Activated CD4-positive, alpha-beta T cell treated with anti-CD3 and anti-CD28 coated beads, Interleukin-2, amount 10 ng/mL, durations not matched to agents 7 days and 5 days (primary cell): ENCODE measurements around the gene MAPT. TPM values are rescaled to one million over a fixed set of nuclear protein-coding genes. Genes with fewer than 3 reads are reported as not detected.

Experiments used
- CTCF ChIA-PET: fragments of 350-600 bp; sonication (Branson Sonifier 250); formaldehyde crosslinking; loops from one replicate; lab custom pipeline; 2021; ENCODE audit warnings: antibody characterized with exemption; lab: Charles Lee
- POLR2A ChIA-PET: fragments of 350-600 bp; sonication (Branson Sonifier 250); formaldehyde crosslinking; loops from one replicate; lab custom pipeline; 2021; ENCODE audit warnings: antibody characterized with exemption; lab: Charles Lee
- DNase-seq: peaks from one replicate; pipeline ENCODE4 v3.0.0-alpha.2; 2020
- H3K27ac Mint-ChIP-seq: one replicate; pipeline ENCODE4 v1.8.0; 2021; ENCODE audit warnings: mild to moderate bottlenecking, moderate library complexity, mixed read lengths
- H3K27me3 Mint-ChIP-seq: one replicate; pipeline ENCODE4 v1.8.0; 2021; ENCODE audit warnings: mixed read lengths
- H3K36me3 Mint-ChIP-seq: one replicate; pipeline ENCODE4 v1.8.0; 2021; ENCODE audit warnings: low read depth, mixed read lengths
- H3K4me1 Mint-ChIP-seq: one replicate; pipeline ENCODE4 v1.8.0; 2021; ENCODE audit warnings: mixed read lengths
- H3K4me3 Mint-ChIP-seq: one replicate; pipeline ENCODE4 v1.8.0; 2021; ENCODE audit warnings: mild to moderate bottlenecking, moderate library complexity, mixed read lengths
- H3K9me3 Mint-ChIP-seq: one replicate; pipeline ENCODE4 v1.8.0; 2021; ENCODE audit warnings: mixed read lengths
- total RNA-seq, 2 experiments: library from RNA; stranded (reverse); gene quantifications; one replicate each; pipeline ENCODE4 v1.2.3, GENCODE V29; 2021

Gene MAPT
- total RNA-seq, 2 experiments from 2014 or later = 0.12 to 0.46 TPM

DNA sequence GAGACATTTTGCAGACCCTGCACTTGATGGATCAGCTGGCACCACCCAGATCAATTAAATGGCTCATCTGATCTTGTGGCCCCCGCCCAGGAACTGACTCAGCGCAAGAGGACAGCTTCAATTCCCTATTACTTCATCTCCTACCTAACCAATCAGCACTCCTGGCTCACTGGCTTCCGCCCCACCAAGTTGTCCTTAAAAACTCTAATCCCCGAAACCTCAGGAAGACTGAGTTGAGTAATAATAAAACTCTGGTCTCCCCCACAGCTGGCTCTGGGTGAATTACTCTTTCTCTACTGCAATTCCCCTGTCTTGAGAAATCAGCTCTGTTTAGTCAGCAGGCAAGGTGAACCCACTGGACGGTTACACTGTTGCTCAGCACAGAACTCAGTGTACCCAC, 26.1 kb upstream of the MAPT start:
- H3K4me3 Mint-ChIP-seq = no peak overlapping the region
- no peaks in the 10 kb centered on the region for H3K36me3 Mint-ChIP-seq
- peaks cover 12% of the 10 kb centered on the region for H3K27me3 Mint-ChIP-seq
- ChIA-PET POLR2A (no interaction called here), CTCF (no interaction called here)
- H3K27ac Mint-ChIP-seq = no peak overlapping the region
- DNase-seq = no peak
- H3K4me1 Mint-ChIP-seq = peaks cover 9% of the 10 kb centered on the region
- no peaks in the 10 kb centered on the region for H3K9me3 Mint-ChIP-seq

DNA sequence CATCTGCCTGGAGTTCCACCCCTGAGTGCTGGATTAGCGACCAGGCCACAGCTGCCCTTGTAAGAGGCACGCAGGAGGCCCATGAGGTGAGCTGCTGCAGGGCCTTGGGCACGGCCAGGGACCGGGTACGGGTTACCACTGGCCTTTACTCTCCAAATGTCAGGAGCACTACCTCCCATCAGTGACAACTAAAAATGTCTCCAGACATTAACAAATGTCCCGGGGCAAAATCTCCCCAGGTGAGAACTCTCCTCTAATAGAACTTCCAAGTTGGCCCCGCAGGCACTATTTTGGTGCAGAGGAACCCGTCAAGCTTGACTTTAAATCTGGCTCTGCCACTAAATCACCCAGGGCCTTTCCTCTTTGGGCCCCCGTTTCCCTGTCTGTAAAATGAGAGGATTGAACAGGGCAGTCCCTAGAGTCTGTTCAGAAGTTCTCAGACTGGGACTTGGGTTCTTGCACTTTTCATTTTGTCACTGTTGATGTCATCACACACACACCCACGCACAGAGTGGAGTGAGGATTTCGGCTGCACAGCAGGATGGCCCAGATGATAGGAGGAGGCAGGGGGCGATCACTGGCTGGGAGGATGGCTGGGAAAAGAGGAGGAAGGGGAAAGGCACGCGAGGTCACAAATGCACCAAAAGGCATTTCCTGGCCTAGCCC, 24.5 kb upstream of the MAPT start:
- Mint-ChIP-seq H3K27ac (no peak overlapping the region), H3K9me3 (no peaks in the 10 kb centered on the region), H3K4me3 (no peak overlapping the region), H3K4me1 (peaks cover 7% of the 10 kb centered on the region), H3K36me3 (no peaks in the 10 kb centered on the region), H3K27me3 (peaks cover 8% of the 10 kb centered on the region)
- CTCF ChIA-PET = interaction anchor here (1.0 kb wide), 1 partner anchor 10 kb away, joined by 3 read pairs; no protein-coding TSS in a partner anchor
- DNase-seq = no peak
- POLR2A ChIA-PET = no interaction called here

DNA sequence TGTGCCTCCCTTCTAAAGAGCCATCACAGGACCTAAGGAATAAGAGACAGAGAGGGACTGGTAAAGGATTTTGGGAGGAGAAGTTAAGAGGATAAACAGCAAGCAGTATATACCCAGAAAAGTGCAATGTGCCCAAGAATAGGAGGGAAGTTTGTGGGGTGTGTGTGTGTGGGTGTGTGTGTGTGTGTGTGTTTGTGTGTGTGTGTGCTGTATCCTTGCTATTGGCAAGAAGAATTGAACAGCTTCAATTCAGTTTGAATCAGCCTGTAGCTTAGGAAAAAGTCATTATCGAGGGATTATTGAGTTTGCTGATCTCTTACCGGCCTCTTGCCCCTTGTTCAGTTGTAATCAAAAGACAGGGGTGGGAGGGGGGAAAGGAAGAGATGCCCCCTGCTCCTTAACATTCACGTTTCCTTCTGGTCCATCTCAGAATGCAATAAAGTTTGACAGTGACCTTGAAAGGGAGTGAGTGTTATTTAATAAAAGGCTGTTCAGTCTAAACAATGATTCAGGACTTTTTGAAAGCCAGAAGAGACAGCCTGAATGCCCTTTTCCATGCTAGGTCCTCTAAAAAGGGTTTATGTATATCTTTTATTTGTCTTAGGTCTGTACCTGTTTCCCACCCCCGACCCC, 23.9 kb upstream of the MAPT start:
- peaks cover 5% of the 10 kb centered on the region for H3K27me3 Mint-ChIP-seq
- DNase-seq = no peak
- H3K36me3 Mint-ChIP-seq = no peaks in the 10 kb centered on the region
- CTCF ChIA-PET = no interaction called here
- POLR2A ChIA-PET = no interaction called here
- peaks cover 7% of the 10 kb centered on the region for H3K4me1 Mint-ChIP-seq
- H3K27ac Mint-ChIP-seq = no peak overlapping the region
- no peaks in the 10 kb centered on the region for H3K9me3 Mint-ChIP-seq
- no peak overlapping the region for H3K4me3 Mint-ChIP-seq

DNA sequence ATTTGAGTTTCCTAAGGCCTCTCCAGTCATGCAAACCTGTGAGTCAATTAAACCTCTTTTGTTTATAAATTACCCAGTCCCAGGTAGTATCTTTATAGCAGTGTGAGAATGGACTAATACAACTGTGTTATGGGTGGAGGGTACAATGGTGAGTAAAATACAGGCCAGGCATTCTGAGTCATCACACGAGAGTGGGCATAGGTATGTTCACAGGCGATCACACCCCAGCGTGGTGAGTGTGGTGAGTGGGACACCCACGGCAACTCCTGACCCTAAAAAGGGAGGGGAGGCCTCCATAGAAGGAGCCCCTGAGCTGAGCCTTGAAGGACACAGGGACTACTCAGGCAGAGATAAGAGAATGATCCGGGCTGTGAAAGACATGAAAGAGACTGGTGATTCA, 22.6 kb upstream of the MAPT start:
- Mint-ChIP-seq H3K27ac (no peak overlapping the region), H3K27me3 (peaks cover 4% of the 10 kb centered on the region), H3K36me3 (no peaks in the 10 kb centered on the region), H3K4me1 (peaks cover 7% of the 10 kb centered on the region), H3K4me3 (no peak overlapping the region), H3K9me3 (no peaks in the 10 kb centered on the region)
- DNase-seq = no peak
- POLR2A ChIA-PET = no interaction called here
- CTCF ChIA-PET = no interaction called here

DNA sequence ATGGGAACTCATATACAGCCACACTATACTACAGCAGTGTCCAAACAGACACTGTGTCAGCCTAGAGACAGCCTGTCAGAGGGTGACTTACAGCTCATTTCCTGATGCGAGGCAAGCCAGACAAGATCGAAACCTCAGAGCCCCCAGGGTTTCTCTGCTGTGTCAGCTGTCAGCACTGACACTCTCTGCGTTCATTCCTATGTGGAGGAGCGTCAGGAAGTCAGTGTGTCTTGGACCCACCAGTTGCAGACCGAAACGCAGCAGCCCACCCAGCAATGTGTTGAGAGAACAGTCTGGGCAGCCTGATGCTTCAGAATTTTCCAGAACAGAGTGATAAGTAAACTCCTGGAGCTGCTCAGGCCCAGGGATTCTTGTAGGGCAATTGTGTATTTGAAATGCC, 20.6 kb upstream of the MAPT start:
- POLR2A ChIA-PET = interaction anchor here (0.7 kb wide), 1 partner anchor 196 kb away, joined by 6 read pairs; no protein-coding TSS in a partner anchor
- Mint-ChIP-seq H3K9me3 (no peaks in the 10 kb centered on the region), H3K27me3 (peaks cover 8% of the 10 kb centered on the region), H3K27ac (peak overlapping the region; percentile 65), H3K4me3 (no peak overlapping the region), H3K4me1 (peaks cover 7% of the 10 kb centered on the region), H3K36me3 (no peaks in the 10 kb centered on the region)
- CTCF ChIA-PET = interaction anchor here (0.6 to 1.4 kb wide), 3 partner anchors 9 to 43 kb away, joined by 3 read pairs; no protein-coding TSS in a partner anchor
- DNase-seq = peak; percentile 29

DNA sequence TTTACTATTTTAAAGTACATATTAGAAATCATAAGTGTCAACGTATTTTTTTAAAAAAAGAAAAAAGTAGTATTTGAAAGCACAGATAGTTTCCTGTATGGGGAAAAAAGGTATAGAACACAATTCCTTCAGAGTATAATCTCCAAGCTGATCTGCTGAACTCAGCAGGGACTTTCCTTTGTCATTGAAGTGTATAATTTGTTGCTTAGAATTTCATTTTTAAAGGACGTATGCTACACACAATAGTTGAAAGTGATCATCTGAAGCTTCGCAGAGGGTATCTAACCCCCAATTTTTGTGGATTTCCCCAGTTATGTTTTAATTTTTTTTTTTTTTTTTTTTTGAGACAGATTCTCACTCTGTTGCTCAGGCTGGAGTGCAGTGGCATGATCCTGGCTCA, 20.2 kb upstream of the MAPT start:
- Mint-ChIP-seq H3K4me3 (no peak overlapping the region), H3K27me3 (peaks cover 8% of the 10 kb centered on the region), H3K27ac (no peak overlapping the region), H3K36me3 (no peaks in the 10 kb centered on the region), H3K4me1 (peaks cover 7% of the 10 kb centered on the region), H3K9me3 (no peaks in the 10 kb centered on the region)
- ChIA-PET POLR2A (interaction anchor here (0.7 kb wide), 1 partner anchor 196 kb away, joined by 6 read pairs; no protein-coding TSS in a partner anchor), CTCF (interaction anchor here (0.6 to 1.1 kb wide), 2 partner anchors 22 to 43 kb away, joined by 3 read pairs; no protein-coding TSS in a partner anchor)
- DNase-seq = no peak

DNA sequence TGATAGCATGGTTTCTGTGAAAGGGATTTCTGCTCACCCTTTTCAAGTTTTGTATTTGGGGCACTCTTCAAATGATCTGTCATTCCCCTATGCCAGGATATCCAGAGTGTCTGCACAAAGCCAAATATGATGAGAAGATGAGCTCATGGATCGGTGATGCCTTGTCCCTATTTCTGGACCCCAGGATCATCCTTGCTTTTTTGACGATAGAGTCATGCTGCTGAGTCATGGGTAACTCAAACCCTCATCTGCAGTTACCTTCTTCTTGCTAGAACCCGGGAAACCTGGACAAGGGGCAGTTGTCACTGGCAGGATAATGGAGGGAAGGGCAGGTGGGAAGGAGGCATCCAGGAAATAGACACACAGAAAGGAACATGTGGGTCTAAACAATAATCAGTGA, 17.8 kb upstream of the MAPT start:
- peaks cover 7% of the 10 kb centered on the region for H3K4me1 Mint-ChIP-seq
- H3K36me3 Mint-ChIP-seq = no peaks in the 10 kb centered on the region
- ChIA-PET CTCF (no interaction called here), POLR2A (no interaction called here)
- peaks cover 8% of the 10 kb centered on the region for H3K27me3 Mint-ChIP-seq
- DNase-seq = no peak
- no peak overlapping the region for H3K27ac Mint-ChIP-seq
- H3K9me3 Mint-ChIP-seq = no peaks in the 10 kb centered on the region
- H3K4me3 Mint-ChIP-seq = no peak overlapping the region

DNA sequence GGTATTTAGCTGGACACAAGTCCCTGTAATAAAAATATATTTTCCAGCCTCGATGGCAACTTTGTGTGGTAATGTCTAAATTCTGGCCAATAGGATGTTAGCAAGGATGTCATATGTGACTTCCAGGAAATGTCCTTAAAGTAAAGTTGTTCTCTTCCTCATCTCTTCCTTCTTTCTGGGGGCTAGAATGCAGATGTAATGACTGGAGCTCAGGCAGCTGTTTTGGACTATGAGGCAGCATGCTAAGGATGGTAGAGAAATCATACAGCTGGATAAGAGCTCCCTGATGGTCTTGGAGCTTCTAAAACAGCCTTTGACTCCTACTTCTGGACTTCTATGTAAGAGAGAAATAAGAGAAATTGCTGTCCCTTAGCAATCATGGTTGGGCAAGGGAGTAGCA, 16.9 kb upstream of the MAPT start:
- no peak for DNase-seq
- peaks cover 8% of the 10 kb centered on the region for H3K4me1 Mint-ChIP-seq
- CTCF ChIA-PET = no interaction called here
- H3K36me3 Mint-ChIP-seq = no peaks in the 10 kb centered on the region
- H3K27me3 Mint-ChIP-seq = peaks cover 8% of the 10 kb centered on the region
- POLR2A ChIA-PET = no interaction called here
- H3K4me3 Mint-ChIP-seq = no peak overlapping the region
- H3K27ac Mint-ChIP-seq = no peak overlapping the region
- H3K9me3 Mint-ChIP-seq = no peaks in the 10 kb centered on the region

DNA sequence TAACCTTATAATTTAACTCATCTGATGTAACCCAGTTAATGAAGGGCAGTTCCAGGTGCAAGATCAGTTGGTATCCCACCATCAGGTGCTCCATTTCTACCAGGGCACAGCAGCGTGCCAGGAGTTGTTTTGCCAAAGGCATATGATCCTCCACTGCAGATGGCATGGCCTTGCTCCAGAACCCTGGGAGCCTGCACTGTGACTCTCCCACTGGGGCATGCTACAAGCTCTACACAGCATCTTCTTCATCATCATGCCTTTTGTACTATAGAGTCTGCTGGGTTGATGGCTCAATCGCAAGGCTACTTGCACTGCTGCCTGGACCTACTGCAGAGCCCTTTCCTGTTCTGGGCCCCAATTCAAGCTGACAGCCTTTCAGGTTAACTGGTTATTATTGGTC, 11.3 kb upstream of the MAPT start:
- no peaks in the 10 kb centered on the region for H3K36me3 Mint-ChIP-seq
- ChIA-PET CTCF (no interaction called here), POLR2A (no interaction called here)
- H3K9me3 Mint-ChIP-seq = no peaks in the 10 kb centered on the region
- H3K4me1 Mint-ChIP-seq = peaks cover 3% of the 10 kb centered on the region
- H3K27me3 Mint-ChIP-seq = no peaks in the 10 kb centered on the region
- no peak overlapping the region for H3K27ac Mint-ChIP-seq
- no peak for DNase-seq
- no peak overlapping the region for H3K4me3 Mint-ChIP-seq

DNA sequence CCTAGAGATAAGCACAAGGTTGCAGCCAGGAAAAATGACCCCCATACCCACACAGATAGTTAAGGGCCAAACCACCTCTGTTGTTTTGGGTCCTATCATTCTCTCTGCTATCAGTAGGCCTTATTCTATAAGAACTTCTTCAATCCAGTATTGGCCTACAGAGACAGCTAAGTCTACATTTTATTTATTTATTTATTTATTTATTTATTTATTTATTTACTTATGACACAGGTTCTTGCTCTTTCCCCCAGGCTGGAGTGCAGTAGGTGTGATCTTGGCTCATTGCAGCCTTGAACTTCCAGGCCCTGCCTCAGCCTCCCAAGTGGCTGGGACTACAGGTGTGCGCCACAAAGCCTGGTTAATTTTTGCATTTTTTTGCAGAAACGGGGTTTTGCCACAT, 7.5 kb upstream of the MAPT start:
- H3K4me3 Mint-ChIP-seq = no peak overlapping the region
- peaks cover 12% of the 10 kb centered on the region for H3K27me3 Mint-ChIP-seq
- DNase-seq = no peak
- H3K9me3 Mint-ChIP-seq = no peaks in the 10 kb centered on the region
- ChIA-PET CTCF (no interaction called here), POLR2A (no interaction called here)
- peaks cover 3% of the 10 kb centered on the region for H3K4me1 Mint-ChIP-seq
- H3K36me3 Mint-ChIP-seq = no peaks in the 10 kb centered on the region
- H3K27ac Mint-ChIP-seq = no peak overlapping the region

DNA sequence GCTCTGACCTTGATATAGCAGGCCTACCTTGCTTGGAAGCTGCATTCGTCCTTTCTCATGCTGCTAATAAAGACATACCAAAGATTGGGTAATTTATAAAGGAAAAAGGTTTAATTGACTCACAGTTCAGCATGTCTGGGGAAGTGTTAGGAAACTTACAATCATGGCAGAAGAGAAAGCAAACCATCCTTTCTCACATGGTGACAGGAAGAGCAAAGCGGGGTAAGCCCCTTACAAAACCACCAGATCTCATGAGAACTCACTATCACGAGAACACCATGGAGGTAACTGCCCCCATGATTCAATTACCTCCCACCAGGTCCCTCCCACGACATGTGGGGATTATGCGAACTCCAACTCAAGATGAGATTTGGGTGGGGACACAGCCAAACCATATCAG, 6.0 kb upstream of the MAPT start:
- peaks cover 21% of the 10 kb centered on the region for H3K27me3 Mint-ChIP-seq
- no peaks in the 10 kb centered on the region for H3K4me1 Mint-ChIP-seq
- ChIA-PET POLR2A (no interaction called here), CTCF (no interaction called here)
- H3K36me3 Mint-ChIP-seq = no peaks in the 10 kb centered on the region
- no peak overlapping the region for H3K4me3 Mint-ChIP-seq
- no peaks in the 10 kb centered on the region for H3K9me3 Mint-ChIP-seq
- H3K27ac Mint-ChIP-seq = no peak overlapping the region
- no peak for DNase-seq

DNA sequence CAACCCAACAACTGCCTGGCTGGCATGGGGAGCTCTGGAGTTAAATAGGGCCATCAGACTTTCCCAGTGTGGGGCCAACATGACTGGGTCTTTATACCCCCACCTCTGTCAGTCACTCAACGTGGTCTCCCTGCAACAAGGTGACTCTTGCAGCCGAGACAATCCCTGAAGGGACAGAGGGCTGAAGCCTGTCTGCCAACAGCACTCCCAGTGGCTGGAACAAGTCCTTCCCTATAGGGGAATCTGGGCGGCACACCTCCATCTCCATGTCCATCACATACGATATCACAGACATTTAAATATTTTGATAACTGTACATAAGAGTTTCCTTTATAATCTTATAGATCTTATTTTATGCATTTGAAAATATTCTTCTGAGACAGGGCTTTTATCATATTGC, 4.8 kb upstream of the MAPT start:
- POLR2A ChIA-PET = no interaction called here
- CTCF ChIA-PET = no interaction called here
- DNase-seq = no peak
- Mint-ChIP-seq H3K27me3 (peaks cover 29% of the 10 kb centered on the region), H3K4me1 (no peaks in the 10 kb centered on the region), H3K27ac (no peak overlapping the region), H3K4me3 (no peak overlapping the region), H3K9me3 (no peaks in the 10 kb centered on the region), H3K36me3 (no peaks in the 10 kb centered on the region)

DNA sequence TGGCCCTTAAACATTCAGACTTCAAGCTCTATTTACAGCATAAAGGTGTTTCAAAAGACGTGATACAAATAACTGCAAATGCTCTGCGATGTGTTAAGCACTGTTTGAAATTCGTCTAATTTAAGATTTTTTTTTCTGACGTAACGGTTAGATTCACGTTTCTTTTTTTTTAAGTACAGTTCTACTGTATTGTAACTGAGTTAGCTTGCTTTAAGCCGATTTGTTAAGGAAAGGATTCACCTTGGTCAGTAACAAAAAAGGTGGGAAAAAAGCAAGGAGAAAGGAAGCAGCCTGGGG, 681 bp upstream of the MAPT start:
- no peak for DNase-seq
- Mint-ChIP-seq H3K36me3 (no peaks in the 10 kb centered on the region), H3K4me3 (peak overlapping the region; percentile 49), H3K27ac (no peak overlapping the region), H3K27me3 (peaks cover 60% of the 10 kb centered on the region), H3K9me3 (no peaks in the 10 kb centered on the region), H3K4me1 (peaks cover 12% of the 10 kb centered on the region)
- POLR2A ChIA-PET = no interaction called here
- CTCF ChIA-PET = interaction anchor here (0.7 to 1.7 kb wide), 2 partner anchors 14 to 1499 kb away, joined by 3 to 6 read pairs; no protein-coding TSS in a partner anchor
